Measurements from ENCODE around the gene BMPR1B.

Gene BMPR1B

GRCh38 chr4:94960708-94961107 lies 203.0 kb downstream of the BMPR1B start:
- no peak for DNase-seq (ENCODE audit: low read depth)

DNA sequence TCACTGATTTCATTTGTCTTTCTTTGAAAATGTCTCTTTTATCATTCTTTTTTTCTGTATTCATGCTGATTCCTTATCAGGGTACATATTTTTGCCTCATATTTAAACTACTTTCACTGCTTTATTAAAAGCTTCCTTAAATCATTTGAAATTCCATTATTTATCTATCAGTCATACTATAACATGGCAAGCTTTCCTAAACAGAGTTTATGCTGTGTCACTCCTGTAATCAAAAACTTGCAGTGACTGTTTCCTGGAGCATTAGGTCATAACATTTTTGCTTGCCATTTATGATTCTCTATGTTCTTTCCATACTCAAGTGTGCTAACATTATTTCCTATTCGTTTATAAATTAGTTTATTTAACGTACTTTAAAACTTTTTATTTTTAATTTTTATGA lies 203.7 kb downstream of the BMPR1B start:
- no peak for DNase-seq (ENCODE audit: low read depth)

- no peak for DNase-seq (ENCODE audit: low read depth)
Measured at GRCh38 chr4:94962484-94962883, 204.7 kb downstream of the BMPR1B start.

- DNase-seq (ENCODE audit: low read depth) = no peak
Measured at GRCh38 chr4:94965852-94966251, 208.1 kb downstream of the BMPR1B start.

DNA sequence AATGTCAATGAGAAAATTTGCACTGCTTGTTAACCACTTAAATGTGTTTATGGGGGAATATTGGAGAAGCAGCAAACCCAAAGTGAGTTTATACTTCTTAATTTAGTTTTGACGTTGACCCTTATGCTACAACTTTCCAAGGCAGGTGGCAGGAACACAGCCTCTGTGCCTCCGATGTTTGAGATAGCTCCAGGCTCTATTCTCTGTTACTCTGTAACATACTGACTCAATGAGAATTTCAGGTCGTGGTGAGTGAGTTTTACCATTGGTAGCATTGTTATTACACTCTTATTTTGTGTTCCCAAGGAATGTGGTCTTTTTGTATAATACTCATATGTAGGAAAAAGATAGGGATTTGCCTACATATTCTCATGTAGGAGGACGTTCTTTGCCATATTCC lies 210.7 kb downstream of the BMPR1B start:
- DNase-seq (ENCODE audit: low read depth) = no peak

- DNase-seq (ENCODE audit: low read depth) = no peak
Measured at GRCh38 chr4:94970650-94971049, 212.9 kb downstream of the BMPR1B start.

DNA sequence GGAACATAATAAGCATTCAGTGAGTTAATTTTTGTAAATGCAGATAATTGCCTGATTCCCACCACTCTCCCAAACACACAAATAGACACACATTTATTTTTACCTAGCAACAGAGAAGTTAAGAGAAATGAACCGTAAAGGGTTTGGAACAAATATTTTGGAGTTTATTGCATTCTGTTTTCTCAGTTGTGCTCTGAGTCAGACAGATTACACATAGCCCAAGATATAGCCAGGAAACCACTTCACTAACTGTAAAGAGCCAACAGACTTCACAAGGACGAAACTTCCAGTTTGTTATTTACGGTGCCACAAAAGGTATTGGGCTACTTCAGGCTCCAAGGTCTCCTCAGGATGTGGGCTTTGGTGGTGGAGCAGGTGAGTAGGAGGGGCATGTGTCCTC lies 217.0 kb downstream of the BMPR1B start:
- DNase-seq (ENCODE audit: low read depth) = peak; percentile 32

DNA sequence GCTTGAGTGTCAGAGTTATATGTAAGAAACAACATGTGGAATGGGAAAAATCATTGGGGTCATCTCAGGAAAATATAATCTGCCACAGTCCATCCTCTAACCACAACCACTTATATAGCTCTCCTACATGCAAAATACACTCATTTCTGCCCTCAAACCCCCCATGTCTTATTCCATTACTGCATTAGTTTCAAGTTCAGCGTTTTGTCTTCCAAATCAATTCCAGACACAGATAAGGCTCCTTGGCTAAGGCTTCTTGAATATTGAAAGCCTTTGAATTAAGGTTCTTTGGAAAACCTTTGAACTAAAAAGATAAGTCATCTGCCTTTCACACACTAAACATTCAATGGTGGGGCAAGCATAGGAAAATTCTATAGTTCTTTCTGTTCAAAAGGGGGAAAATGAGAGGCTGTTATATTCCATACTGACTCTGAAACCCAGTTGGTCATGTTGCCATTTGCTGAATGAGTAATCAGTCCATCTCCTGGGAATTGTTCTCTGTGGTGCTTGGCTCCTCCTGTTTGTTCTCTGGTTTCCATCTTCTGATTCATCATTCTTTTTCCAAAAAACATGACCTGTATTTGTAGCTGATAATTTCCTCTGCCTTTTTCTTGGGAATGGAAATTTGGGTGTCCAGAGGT lies 218.7 kb downstream of the BMPR1B start:
- peak; percentile 57 for DNase-seq (ENCODE audit: low read depth)

DNA sequence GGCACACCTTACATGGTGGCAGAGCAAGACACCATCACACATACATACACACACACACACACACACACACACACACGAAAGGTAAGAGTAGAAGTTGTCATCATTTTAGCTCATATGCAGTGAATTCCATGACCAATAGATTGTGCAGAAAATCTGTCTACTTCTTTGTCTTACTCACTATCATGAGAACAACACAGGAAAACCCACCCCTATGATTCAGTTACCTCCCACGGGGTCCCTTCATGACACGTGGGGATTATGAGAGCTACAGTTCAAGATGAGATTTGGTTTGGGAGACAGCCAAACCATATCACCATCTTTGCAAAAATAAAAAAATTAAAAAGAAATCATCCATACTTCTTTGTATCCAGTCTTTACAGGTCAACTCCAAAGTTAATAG lies 221.1 kb downstream of the BMPR1B start:
- no peak for DNase-seq (ENCODE audit: low read depth)

DNA sequence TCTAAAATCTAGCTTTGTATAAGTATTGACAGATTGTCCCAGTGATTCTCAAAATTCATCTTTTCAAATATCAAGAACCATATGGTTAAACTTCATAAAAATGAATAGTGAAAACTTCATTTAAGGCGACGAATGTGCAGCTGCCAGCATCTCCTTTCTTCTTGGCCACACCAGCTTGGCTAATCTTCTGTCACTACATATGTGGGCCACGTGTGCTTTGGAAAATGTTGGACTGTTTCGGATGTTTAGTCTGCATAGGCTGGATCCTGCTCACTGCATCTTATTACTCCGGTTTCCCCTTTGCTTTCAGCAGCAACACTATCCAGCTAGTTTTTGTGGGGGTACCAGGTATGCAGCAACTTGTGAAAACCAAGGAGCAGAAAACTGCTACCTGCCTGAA lies 221.9 kb downstream of the BMPR1B start:
- no peak for DNase-seq (ENCODE audit: low read depth)

- DNase-seq (ENCODE audit: low read depth) = no peak
Measured at GRCh38 chr4:94995684-94996394, 238.1 kb downstream of the BMPR1B start.

DNA sequence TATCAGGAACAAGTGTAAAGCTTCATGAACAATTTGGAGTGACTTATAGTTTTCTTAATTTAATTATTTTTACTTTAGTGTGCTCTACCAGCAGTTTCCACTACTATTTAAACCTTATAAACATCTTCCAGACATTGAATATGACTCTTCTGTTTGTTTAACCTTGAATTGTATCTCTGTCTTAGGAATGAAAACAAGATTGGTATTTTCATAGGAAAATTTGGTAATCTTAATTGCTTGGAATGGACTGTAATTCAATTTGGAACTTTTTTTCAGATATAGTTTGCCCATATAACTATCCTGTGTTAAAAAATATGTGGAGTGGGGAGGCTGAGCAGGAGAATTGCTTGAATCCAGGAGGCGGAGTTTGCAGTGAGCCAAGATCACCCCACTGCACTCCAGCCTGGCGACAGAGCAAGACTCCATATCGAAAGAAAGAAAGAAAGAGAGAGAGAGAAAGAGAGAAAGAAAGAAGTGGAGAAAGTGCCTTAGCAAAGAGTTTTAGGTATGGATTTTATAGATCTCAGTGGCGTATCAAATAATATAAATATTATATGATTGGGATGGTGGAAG lies 242.4 kb downstream of the BMPR1B start:
- no peak for DNase-seq (ENCODE audit: low read depth)

- no peak for DNase-seq (ENCODE audit: low read depth)
Measured at GRCh38 chr4:95004912-95005311, 247.2 kb downstream of the BMPR1B start.

DNA sequence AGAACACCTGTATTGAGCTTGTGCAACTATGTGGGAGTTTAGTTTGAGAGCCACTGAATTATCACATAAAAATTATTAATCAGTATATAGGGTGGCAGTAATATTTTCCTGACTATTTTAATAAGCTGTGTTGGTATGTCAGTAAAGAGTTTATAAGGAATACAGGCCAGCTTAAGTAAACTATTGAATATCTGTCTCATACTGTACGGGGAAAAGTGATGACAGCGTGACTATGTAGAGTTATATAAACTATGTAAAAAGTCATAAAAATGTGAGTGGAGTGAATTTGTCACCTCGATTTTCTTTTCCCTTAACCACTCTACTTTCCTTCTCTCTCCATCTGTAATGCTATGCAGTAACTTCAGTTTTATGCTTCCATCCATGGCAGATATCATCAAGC lies 250.2 kb downstream of the BMPR1B start:
- no peak for DNase-seq (ENCODE audit: low read depth)

- DNase-seq (ENCODE audit: low read depth) = no peak
Measured at GRCh38 chr4:95013236-95013635, 255.5 kb downstream of the BMPR1B start.

- DNase-seq (ENCODE audit: low read depth) = no peak
Measured at GRCh38 chr4:95014068-95014467, 256.3 kb downstream of the BMPR1B start.

GRCh38 chr4:95017305-95018064 lies 259.7 kb downstream of the BMPR1B start:
- DNase-seq (ENCODE audit: low read depth) = no peak

DNA sequence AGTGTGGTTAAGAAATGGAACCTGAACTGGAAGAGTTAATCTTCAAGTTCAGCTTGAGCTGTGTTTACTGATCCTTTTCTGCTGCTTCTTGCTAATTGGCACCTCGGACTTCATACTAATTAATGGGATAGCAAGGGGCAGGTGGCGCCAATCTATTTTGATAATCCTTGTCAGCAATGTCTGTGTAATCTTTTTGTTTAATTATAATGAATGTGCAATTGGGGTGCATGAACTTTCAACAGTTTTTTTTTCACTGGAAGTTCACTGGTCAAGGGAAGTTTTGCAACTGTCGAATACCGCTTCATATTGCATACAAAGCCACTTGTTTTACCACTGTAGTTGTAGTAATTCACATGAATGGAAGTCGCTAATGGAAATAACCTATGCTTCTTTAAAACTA lies 261.0 kb downstream of the BMPR1B start:
- DNase-seq (ENCODE audit: low read depth) = no peak

DNA sequence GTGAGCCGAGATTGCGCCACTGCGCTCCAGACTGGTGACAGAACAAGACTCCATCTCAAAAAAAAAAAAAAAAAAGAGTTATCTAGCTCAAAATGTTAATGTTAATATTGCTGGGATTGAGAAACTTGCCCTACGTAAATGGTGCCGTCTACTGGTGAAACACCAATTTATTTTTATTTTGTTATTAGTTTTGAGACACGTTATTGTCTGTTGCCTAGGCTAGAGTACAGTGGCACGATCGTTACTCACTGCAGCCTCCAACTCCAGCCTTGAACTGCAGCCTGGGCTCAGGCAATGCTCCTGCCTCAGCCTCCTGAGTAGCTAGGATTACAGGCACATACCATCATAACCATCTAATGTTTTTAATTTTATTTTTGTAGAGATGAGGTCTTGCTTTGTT lies 262.8 kb downstream of the BMPR1B start:
- DNase-seq (ENCODE audit: low read depth) = no peak

DNA sequence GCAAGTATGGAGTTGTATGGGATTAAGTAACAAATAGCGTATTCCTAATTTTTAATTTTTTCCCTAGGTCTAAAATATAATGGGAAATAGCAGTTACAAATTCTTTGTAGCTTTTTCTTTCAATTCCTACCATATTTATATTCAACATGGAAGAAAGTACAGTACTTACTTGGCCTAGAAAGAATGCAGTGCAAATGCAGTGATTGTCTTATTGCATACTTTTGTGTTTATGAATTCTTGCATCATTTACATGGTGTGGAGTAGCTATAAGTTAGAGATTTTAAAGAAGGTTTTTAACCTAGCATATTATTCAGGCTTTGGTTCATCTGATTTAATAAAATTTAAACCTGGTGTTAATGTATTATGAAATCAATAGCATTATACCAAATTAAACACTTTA lies 263.3 kb downstream of the BMPR1B start:
- DNase-seq (ENCODE audit: low read depth) = no peak

GRCh38 chr4:95023110-95023509 lies 265.4 kb downstream of the BMPR1B start:
- DNase-seq (ENCODE audit: low read depth) = no peak

DNA sequence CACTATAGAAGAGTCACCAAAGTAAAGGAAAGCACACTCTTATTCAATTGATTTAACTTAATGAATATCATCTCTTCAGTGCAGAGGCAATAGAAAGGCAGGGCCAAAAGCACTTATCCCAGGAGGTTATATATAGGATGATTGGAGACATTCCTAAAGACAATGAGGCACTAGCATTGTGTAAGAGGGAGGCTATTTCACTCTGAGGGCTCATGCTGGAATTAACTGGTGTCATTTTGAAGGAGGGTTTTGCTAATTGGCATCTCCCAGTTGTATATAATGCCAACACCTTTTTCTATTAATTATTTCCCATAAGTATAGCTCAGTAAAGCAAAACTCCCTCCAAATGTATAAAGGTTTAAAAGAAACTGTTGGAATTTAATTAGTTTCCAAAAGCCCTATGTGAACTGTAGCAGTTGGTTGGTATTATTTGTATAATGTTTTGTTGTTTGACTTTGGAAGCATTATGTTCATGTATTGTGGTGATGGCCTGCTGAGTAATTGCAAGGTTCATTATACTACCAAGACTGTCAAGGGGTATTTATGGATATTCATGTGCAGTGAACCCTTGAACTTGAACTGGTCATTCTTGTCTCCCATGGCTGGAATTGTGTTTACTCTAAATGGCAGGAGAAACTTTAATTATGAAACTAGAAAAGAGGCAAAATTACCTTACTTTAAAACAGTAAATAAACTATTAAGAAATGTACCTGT lies 270.3 kb downstream of the BMPR1B start:
- DNase-seq (ENCODE audit: low read depth) = no peak
